Amniotic epithelial cell (primary cell): Measurements from ENCODE around the gene FIGLA.
"Not testable (repeated sequence)": the region's sequence is repeated elsewhere in the genome, so short reads cannot be mapped to it uniquely, and the experiment has no call there.

Experiments
- DNase-seq: peaks from one replicate; pipeline ENCODE4 v3.0.0-alpha.2; 2010; ENCODE audit warnings: low read depth

The FIGLA gene

GRCh38 chr2:70746094-70746974 is 44.1 kb downstream of the FIGLA start:
- DNase-seq = no peak

GRCh38 chr2:70745276-70745825 is 45.1 kb downstream of the FIGLA start:
- no peak for DNase-seq

- no peak for DNase-seq
Measured at GRCh38 chr2:70744397-70744796, 46.0 kb downstream of the FIGLA start.

GRCh38 chr2:70743677-70744076 is 46.8 kb downstream of the FIGLA start:
- no peak for DNase-seq

- DNase-seq = no peak
Measured at GRCh38 chr2:70743068-70743467, 47.4 kb downstream of the FIGLA start.

GRCh38 chr2:70739492-70739891 is 51.0 kb downstream of the FIGLA start:
- DNase-seq = not testable (repeated sequence)

GRCh38 chr2:70738159-70738558 is 52.3 kb downstream of the FIGLA start:
- DNase-seq = no peak

- no peak for DNase-seq
Measured at GRCh38 chr2:70735071-70735470, 55.4 kb downstream of the FIGLA start.

GRCh38 chr2:70733646-70734180 is 56.7 kb downstream of the FIGLA start:
- DNase-seq = no peak

- no peak for DNase-seq
Measured at GRCh38 chr2:70732766-70733645, 57.4 kb downstream of the FIGLA start.

GRCh38 chr2:70730730-70731129 is 59.7 kb downstream of the FIGLA start:
- DNase-seq = no peak

GRCh38 chr2:70729647-70730046 is 60.8 kb downstream of the FIGLA start:
- no peak for DNase-seq

GRCh38 chr2:70728128-70728527 is 62.3 kb downstream of the FIGLA start:
- DNase-seq = no peak
